ENCODE results near the gene SCN5A. TPM values are rescaled to one million over a fixed set of nuclear protein-coding genes. Genes with fewer than 3 reads are reported as not detected.

The SCN5A gene
- total and polyA plus RNA-seq, 4 donors, result 0.01 to 0.14 TPM; not detected in 2

GRCh38 chr3:38600551-38600950 is 48.9 kb downstream of the SCN5A start:
- peaks cover 0 to 2% (median 0%) of the 10 kb centered on the region in 4 donors for H3K27me3 ChIP-seq (ENCODE audit: control insufficient read depth in 4 of 4, insufficient read depth in 4 of 4, low read length in 3 of 4)
- no peaks in the 10 kb centered on the region for H3K9me3 ChIP-seq (ENCODE audit: control insufficient read depth in 4 of 4, low read length in 3 of 4)
- no peak for TF ChIP-seq SP1 (IDR thresholded peaks at IDR 0.05)
- no peak for TF ChIP-seq MAX (IDR thresholded peaks at IDR 0.05)
- no peak for TF ChIP-seq FOXA2 (IDR thresholded peaks at IDR 0.05)
- no peak for TF ChIP-seq HNF4A (conservative IDR thresholded peaks at IDR 0.05)
- WGBS, result 77% methylated on average over 1 of the region's 1 CpG
- H3K36me3 ChIP-seq (ENCODE audit: control insufficient read depth in 4 of 4, insufficient read depth in 3 of 4, low read depth in 1 of 4, low read length in 3 of 4), result no peaks in the 10 kb centered on the region
- H3K27ac ChIP-seq (ENCODE audit: low read depth in 1 of 2, low read length in 2 of 2), result no peak overlapping the region
- no peak overlapping the region for H3K4me3 ChIP-seq (ENCODE audit: low read depth in 1 of 3, low read length in 3 of 3)
- DNase-seq (ENCODE audit: low spot score), result no peak
- H3K4me1 ChIP-seq (ENCODE audit: control insufficient read depth in 4 of 4, insufficient read depth in 4 of 4, low read length in 3 of 4), result no peaks in the 10 kb centered on the region
- no peak overlapping the region for H3K9ac ChIP-seq (ENCODE audit: low read depth in 1 of 2, low read length in 2 of 2)

- Histone ChIP-seq H3K4me3 (ENCODE audit: low read depth in 1 of 3, low read length in 3 of 3) (no peak overlapping the region), H3K27me3 (ENCODE audit: control insufficient read depth in 4 of 4, insufficient read depth in 4 of 4, low read length in 3 of 4) (peaks cover 0 to 2% (median 0%) of the 10 kb centered on the region in 4 donors), H3K4me1 (ENCODE audit: control insufficient read depth in 4 of 4, insufficient read depth in 4 of 4, low read length in 3 of 4) (no peaks in the 10 kb centered on the region), H3K27ac (ENCODE audit: low read depth in 1 of 2, low read length in 2 of 2) (no peak overlapping the region), H3K9ac (ENCODE audit: low read depth in 1 of 2, low read length in 2 of 2) (no peak overlapping the region), H3K9me3 (ENCODE audit: control insufficient read depth in 4 of 4, low read length in 3 of 4) (no peaks in the 10 kb centered on the region), H3K36me3 (ENCODE audit: control insufficient read depth in 4 of 4, insufficient read depth in 3 of 4, low read depth in 1 of 4, low read length in 3 of 4) (no peaks in the 10 kb centered on the region)
- 72% methylated on average over 2 of the region's 2 CpGs for WGBS
- no peak for DNase-seq (ENCODE audit: low spot score)
- TF ChIP-seq GABPA (IDR thresholded peaks at IDR 0.05 in 1 of 2, conservative IDR thresholded peaks at IDR 0.05 in 1 of 2), result no peak
Observed at GRCh38 chr3:38599886-38600285, 49.6 kb downstream of the SCN5A start.

- H3K27ac ChIP-seq (ENCODE audit: low read depth in 1 of 2, low read length in 2 of 2), result no peak overlapping the region
- no peak overlapping the region for H3K4me3 ChIP-seq (ENCODE audit: low read depth in 1 of 3, low read length in 3 of 3)
- H3K27me3 ChIP-seq (ENCODE audit: control insufficient read depth in 4 of 4, insufficient read depth in 4 of 4, low read length in 3 of 4), result peaks cover 0 to 2% (median 0%) of the 10 kb centered on the region in 4 donors
- TF ChIP-seq MAX (IDR thresholded peaks at IDR 0.05) (no peak), FOXA2 (IDR thresholded peaks at IDR 0.05) (no peak), CTCF (IDR thresholded peaks at IDR 0.05; ENCODE audit: low read depth, low read length, missing input control) (no peak)
- no peak for DNase-seq (ENCODE audit: low spot score)
- no peaks in the 10 kb centered on the region for H3K4me1 ChIP-seq (ENCODE audit: control insufficient read depth in 4 of 4, insufficient read depth in 4 of 4, low read length in 3 of 4)
- no peaks in the 10 kb centered on the region for H3K9me3 ChIP-seq (ENCODE audit: control insufficient read depth in 4 of 4, low read length in 3 of 4)
- H3K36me3 ChIP-seq (ENCODE audit: control insufficient read depth in 4 of 4, insufficient read depth in 3 of 4, low read depth in 1 of 4, low read length in 3 of 4), result no peaks in the 10 kb centered on the region
- 90% methylated on average over 13 of the region's 13 CpGs for WGBS
- H3K9ac ChIP-seq (ENCODE audit: low read depth in 1 of 2, low read length in 2 of 2), result no peak overlapping the region
Observed at GRCh38 chr3:38598791-38599190, 50.7 kb downstream of the SCN5A start.

GRCh38 chr3:38597502-38598060 is 51.9 kb downstream of the SCN5A start:
- H3K4me1 ChIP-seq (ENCODE audit: control insufficient read depth in 4 of 4, insufficient read depth in 4 of 4, low read length in 3 of 4), result no peaks in the 10 kb centered on the region
- no peak for DNase-seq (ENCODE audit: low spot score)
- no peak overlapping the region for H3K9ac ChIP-seq (ENCODE audit: low read depth in 1 of 2, low read length in 2 of 2)
- TF ChIP-seq RAD21 (IDR thresholded peaks at IDR 0.05) (no peak), ZBTB33 (IDR thresholded peaks at IDR 0.05) (no peak), MAX (IDR thresholded peaks at IDR 0.05) (no peak), ATF3 (IDR thresholded peaks at IDR 0.05) (no peak), EGR1 (IDR thresholded peaks at IDR 0.05; ENCODE audit: low read depth in 2 of 2) (no peak), YY1 (IDR thresholded peaks at IDR 0.05) (no peak), TAF1 (conservative IDR thresholded peaks at IDR 0.05) (no peak), HNF4A (conservative IDR thresholded peaks at IDR 0.05) (no peak), FOXA2 (IDR thresholded peaks at IDR 0.05) (no peak), SP1 (IDR thresholded peaks at IDR 0.05) (no peak), JUND (IDR thresholded peaks at IDR 0.05) (no peak)
- no peaks in the 10 kb centered on the region for H3K36me3 ChIP-seq (ENCODE audit: control insufficient read depth in 4 of 4, insufficient read depth in 3 of 4, low read depth in 1 of 4, low read length in 3 of 4)
- no peaks in the 10 kb centered on the region for H3K9me3 ChIP-seq (ENCODE audit: control insufficient read depth in 4 of 4, low read length in 3 of 4)
- no peak overlapping the region for H3K27ac ChIP-seq (ENCODE audit: low read depth in 1 of 2, low read length in 2 of 2)
- no peak overlapping the region for H3K4me3 ChIP-seq (ENCODE audit: low read depth in 1 of 3, low read length in 3 of 3)
- 86% methylated on average over 12 of the region's 12 CpGs for WGBS
- peaks cover 0 to 2% (median 0%) of the 10 kb centered on the region in 4 donors for H3K27me3 ChIP-seq (ENCODE audit: control insufficient read depth in 4 of 4, insufficient read depth in 4 of 4, low read length in 3 of 4)

Data from liver (tissue), 9 donors.